ENCODE measurements around the gene RANGRF.
A peak's percentile ranks its signal among the peaks of the same experiment; 100 is the strongest.

RANGRF gene

GRCh38 chr17:8339540-8339939, 51.1 kb downstream of the RANGRF start, which contains the start of gene ODF4:
ODF4 (plus strand) TSS chr17:8339840; CDS start chr17:8340052, 212 bp downstream.
- H3K9ac ChIP-seq: no peak within 1 kb of the TSS
- no peak for TF ChIP-seq CTCF (IDR thresholded peaks at IDR 0.05)

More at GRCh38 chr17:8339540-8339939, 51.1 kb downstream of the RANGRF start, which contains the start of gene ODF4:
- no peak within 1 kb of the TSS for H3K4me3 ChIP-seq (ENCODE audit: low read depth, low read length)
- no peaks in the 10 kb centered on the region for H3K9me3 ChIP-seq (ENCODE audit: control insufficient read depth, low read length)
- no peaks in the 10 kb centered on the region for H3K79me2 ChIP-seq
- no peaks in the 10 kb centered on the region for H3K27me3 ChIP-seq (ENCODE audit: control insufficient read depth, insufficient read depth, low read length)
- H3K4me2 ChIP-seq (ENCODE audit: low read length): no peak within 1 kb of the TSS
- H3K36me3 ChIP-seq (ENCODE audit: control insufficient read depth, insufficient read depth, low read length): no peaks in the 10 kb centered on the region
- H3K4me1 ChIP-seq: no peaks in the 10 kb centered on the region
- no peak within 1 kb of the TSS for H3K27ac ChIP-seq
- peak within 1 kb of the TSS; percentile 20 for H2AFZ ChIP-seq
